Daoy (cell line): Measurements from ENCODE around the gene DENND2A. TPM values are rescaled to one million over a fixed set of nuclear protein-coding genes. Genes with fewer than 3 reads are reported as not detected.

Source experiments
- DNase-seq: peaks from one replicate; pipeline ENCODE4 v3.0.0-alpha.2; 2015; ENCODE audit warnings: low read depth
- total RNA-seq: library from RNA; depleted of rRNA; stranded (reverse); fragments of >200 nt; shearing (Covaris generic); gene quantifications from 2 replicates; pipeline ENCODE4 v1.2.3, GENCODE V29; 2014

DENND2A gene
- total RNA-seq, 1 experiment from 2014 or later = 6.5 TPM

- no peak for DNase-seq
Observed at GRCh38 chr7:140619176-140619575, 21.4 kb downstream of the DENND2A start.

DNA sequence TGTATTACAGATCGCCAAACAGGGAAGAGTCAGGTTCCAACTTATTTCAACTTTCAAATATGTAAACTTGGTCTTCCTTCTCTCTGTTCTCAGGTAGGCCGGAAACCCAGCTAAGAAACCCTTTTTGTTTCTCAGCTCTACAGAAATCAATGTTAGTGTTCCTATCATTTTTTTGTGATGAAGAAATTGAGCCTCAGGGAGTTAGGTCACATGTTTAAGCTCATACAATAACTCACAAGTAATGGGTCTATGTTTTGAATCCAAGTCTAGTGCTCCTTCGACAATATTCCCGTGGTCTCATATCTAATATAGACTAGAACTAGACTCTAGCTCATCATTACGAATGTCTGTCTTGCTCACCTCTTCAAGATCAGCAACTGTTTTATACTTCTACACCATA lies 22.3 kb downstream of the DENND2A start:
- DNase-seq = no peak

GRCh38 chr7:140617081-140617480 lies 23.5 kb downstream of the DENND2A start:
- DNase-seq = no peak

DNA sequence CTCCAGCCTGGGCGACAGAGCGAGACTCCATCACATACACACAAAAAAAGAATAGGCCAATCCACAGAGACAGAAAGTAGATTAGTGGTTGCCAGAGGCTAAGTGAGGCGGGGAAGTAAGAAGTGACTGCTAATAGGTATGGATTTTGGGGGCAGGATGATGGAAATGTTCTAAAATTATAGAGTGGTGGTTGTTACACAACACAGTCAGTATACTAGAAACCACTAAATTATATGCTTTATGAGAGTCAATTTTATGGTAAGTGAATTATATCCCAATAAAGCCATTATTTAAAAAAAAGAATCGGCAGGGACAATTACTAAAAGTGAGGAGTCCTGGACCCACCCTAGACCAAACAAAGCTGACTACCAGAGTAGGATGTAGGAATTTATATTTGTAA lies 24.3 kb downstream of the DENND2A start:
- no peak for DNase-seq

DNA sequence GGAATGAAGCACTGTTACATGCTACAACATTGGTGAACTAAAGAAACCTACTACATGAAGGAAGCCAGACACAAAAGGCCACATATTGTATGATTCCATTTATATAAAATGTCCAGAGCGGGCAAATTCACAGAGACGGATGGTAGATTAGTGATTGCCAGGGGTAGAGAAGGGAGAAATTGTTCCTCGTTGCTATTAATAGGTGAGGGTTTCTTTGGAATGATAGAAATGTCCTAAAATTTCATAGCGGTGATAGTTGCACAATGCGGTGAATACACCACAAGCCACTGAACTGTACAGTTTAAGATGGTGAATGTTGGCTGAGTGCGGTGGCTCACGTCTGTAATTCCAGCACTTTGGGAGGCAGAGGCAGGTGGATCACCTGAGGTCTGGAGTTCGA lies 29.0 kb downstream of the DENND2A start:
- no peak for DNase-seq

DNA sequence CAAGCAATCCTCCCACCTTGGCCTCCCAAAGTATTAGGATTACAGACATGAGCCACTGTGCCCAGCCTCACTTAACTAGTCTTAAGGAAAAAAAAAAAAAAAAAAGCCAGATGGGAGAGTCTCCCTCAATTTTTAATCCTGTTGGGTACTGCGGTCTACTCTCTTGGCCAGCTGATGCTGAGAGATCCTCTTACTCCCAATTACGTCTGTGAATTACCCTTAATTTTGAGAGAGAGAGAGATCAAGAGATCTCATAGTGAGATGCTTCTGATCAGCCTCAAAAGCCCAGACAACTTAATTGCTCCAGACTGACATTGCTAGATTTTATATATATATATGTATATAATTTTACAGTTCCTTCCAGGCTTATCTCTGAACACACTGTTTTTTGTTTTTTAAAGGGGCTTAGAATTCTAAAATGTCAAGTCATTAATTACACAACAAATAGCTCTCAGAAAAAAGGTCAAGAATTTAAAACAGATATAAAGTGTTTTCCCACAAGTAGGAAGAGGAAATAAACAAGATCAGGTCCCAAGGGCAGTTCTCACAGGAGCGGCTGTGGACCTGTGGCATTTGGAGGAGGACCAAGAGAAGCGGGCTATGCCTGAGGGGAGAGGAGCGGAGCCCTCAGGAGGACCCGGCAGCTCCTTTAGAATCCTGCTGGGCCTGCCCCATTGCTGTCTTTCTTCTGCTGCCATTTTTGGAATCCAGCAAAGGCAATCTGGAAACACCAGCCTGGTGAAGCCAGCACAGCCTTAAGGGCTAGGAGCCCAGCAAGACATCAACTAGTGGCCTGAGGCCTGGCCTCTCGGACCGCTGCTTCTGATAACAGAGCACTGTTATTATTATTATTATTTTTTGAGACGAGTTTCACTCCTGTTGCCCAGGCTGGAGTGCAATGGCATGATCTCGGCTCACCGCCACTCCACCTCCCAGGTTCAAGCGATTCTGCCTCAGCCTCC lies 30.1 kb downstream of the DENND2A start:
- DNase-seq = no peak

GRCh38 chr7:140609646-140610045 lies 31.0 kb downstream of the DENND2A start:
- no peak for DNase-seq

DNA sequence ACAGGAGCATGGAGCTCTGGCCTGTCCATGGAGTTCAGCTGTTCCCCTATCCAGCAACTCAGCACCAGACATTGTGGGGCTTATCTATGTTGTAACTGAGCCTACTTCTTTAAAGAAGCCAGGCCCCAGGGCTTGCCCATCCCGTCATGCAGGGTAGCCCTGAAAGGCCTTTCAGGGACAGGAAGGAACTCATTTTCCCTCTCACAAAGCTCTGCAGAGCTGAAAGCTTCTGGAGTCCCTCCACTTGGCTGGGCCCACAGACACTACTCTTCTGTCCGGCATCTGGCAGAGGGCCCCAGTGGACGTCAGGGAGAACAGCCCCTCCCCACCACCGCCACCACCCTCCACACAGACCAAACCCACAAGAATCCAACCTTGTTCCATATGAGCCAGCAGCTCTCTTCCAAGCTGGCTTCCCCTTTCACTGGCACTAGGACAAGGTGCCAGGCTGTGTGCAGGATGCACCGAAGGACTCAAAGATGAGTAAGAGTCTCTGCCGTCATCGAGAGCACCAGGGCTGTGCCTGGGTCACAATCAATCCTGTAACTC lies 33.1 kb downstream of the DENND2A start:
- DNase-seq = peak; percentile 44

DNA sequence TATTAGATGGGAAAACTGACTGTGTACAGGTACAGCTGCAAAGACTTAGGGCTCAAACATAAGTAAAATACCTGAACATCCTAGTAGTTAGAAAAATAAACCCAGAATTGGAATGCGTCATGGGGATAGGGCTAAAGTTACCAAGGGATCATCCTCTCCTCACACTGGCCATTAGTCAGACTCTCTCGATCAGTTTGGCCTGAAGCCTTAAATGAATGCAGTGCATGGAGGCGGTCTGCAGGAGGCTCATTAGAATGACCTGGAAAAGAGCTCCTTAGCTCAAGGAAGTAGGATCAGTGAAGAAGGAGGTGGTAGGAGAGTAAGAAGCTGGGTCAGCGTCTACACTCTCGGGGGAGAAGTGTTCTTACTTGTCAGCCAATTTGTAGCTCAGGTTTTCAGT lies 35.3 kb downstream of the DENND2A start:
- DNase-seq = peak; percentile 37

- DNase-seq = no peak
Observed at GRCh38 chr7:140604760-140605159, 35.9 kb downstream of the DENND2A start.

DNA sequence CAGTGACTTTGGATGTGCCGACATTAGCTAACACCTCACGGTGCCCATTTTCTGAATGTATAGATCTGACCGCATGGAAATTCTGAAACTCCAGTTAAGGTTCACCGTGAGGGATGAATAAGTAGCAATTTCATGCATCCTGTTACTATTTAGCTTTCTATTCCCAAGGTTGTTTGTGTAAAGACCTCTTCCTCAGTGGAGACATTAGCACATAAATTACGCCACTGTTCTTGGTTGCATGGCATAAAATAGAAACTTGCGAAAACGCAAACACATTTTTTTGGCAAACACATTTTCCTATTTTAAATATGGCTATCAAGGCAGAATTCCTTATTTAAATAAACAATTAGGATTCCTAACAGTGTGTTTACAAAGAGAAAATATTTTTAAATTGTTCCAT lies 36.5 kb downstream of the DENND2A start:
- no peak for DNase-seq

GRCh38 chr7:140601566-140602174 lies 38.9 kb downstream of the DENND2A start:
- DNase-seq = no peak

- DNase-seq = no peak
Observed at GRCh38 chr7:140600341-140600740, 40.3 kb downstream of the DENND2A start.

DNA sequence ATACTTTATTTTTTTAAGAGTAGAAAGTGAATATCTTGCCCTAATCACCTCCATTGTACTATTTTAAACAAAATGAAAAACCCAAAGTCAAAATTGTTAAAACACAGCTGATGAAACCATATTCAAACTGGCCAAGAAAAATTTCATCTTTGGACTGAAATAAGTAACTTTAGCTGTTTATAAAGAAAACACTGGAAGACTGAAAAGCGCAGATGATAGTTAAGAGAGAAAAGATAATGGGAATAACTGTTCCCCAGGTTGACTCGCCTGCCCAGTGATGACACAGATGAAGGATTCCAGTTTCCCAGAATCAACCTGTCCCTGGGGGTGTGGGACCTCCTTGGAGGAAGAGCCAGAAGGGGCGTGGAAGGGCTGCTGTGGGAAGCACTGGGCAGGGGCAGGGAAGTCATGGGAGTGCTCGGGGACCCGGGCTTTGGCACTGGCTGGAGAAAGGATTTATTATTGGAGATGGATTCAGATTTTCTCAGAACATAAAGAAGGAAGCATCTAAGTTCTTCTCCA lies 43.1 kb downstream of the DENND2A start:
- DNase-seq = peak; percentile 25

GRCh38 chr7:140596519-140597427 lies 43.8 kb downstream of the DENND2A start:
- peak; percentile 36 for DNase-seq

DNA sequence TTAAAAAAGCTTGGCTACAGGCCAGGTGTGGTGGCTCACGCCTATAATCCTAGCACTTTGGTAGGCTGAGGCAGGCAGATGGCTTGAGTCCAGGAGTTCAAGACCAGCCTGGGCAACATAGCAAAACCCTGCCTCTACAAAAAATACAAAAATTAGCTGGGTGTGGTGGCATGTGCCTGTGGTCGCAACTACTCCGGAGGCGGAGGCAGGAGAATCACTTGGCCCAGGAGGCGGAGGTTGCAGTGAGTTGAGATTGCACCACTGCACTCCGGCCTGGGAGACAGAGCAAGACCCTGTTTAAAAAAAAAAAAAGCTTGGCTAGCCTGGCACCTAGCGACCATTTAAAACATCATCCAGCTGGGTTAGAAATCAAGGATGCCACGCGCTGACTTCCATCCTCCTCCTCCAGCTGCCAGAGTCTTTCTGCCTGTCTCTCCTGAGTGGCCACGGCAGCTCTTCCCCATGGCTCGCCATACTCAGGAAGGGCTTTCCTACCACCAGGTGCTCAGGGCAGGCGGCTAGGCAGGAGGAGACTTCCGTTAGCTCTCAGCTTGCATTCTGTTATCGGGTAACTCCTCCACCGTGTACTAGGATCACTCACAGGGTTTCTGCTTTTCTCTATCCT lies 45.0 kb downstream of the DENND2A start:
- no peak for DNase-seq

GRCh38 chr7:140594131-140594691 lies 46.4 kb downstream of the DENND2A start:
- DNase-seq = no peak

- DNase-seq = no peak
Observed at GRCh38 chr7:140593672-140593982, 47.0 kb downstream of the DENND2A start.

DNA sequence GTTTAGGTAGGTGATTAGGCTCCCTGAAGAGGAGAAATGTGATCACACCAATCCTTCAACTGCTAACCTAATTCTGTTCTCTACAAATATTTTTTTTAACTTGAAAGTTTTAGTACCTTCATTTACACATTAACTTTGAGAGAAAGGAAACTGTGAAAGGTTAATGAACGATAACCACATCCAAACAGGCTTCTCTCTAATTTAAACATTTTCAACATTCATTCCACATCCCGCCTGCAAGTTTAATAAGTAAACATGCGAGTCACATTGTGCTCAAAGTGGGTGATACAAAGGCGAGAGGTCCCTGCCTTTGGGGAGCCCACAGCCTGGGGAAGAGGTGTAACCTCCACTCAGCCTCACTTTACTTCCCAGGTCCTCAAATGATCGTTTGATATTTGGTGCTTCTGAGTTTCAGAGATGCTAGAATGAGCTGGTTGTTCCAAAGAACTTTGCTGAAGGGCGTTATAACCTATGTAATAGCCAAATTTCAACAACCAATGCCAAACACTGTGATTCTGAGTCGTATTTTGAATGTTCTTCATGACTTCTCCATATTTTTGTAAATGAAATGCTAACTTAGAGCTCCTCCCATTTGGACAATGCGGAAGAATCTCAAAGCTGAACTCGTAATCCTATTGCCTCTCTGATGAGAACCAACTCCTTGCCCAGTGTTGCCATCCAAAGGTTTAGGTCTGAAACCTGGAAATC lies 47.5 kb downstream of the DENND2A start:
- DNase-seq = no peak

DNA sequence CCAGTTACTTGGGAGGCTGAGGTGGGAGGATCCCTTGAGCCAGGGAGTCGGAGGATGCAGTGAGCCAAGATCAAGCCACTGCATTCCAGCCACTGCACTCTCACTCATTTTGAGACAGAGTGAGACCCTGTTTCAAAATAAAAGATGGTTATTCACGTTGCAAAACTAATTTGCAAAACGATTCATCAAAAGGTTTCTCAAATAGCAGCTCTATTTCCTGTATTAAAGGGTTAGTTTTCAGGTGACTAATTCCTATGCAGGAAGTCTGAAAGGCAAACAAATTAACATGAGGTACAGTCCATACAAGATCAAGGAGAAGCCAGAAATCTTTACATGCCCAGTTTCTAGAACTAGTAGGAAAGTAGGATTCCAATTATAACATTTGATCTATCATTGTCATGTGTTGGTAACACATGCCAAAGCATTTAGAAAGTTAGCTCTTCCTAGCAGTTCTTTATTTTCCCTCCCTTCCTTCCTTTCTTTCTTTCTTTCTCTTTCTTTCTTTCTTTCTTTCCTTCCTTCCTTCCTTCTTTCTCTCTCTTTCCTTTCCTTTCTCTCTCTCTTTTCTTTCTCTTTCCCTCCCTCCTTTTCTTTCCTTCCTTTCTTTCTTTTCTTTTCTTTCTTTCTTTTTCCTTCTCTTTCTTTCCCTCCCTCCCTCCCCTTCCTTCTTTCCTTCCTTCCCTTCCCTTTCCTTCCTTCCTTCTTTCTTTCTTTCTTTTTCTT lies 49.3 kb downstream of the DENND2A start:
- no peak for DNase-seq
